GM19438 (cell line): Measurements from ENCODE around the gene ADGRG6.
"Not testable (repeated sequence)": the region's sequence is repeated elsewhere in the genome, so short reads cannot be mapped to it uniquely, and the experiment has no call there.

Experiments
- ATAC-seq: cut with Tn5 transposase; IDR thresholded peaks from one replicate; pipeline ENCODE4 v1.9.1; 2021; ENCODE audit warnings: low read depth; ENCODE audit not compliant: unreplicated experiment

Gene ADGRG6

GRCh38 chr6:142433419-142433818 is 131.6 kb downstream of the ADGRG6 start:
- no peak for ATAC-seq

- ATAC-seq = no peak
Measured at GRCh38 chr6:142438898-142439297, 137.1 kb downstream of the ADGRG6 start.

GRCh38 chr6:142440600-142441293 is 138.9 kb downstream of the ADGRG6 start:
- ATAC-seq = no peak

- ATAC-seq = no peak
Measured at GRCh38 chr6:142441716-142442115, 139.9 kb downstream of the ADGRG6 start.

GRCh38 chr6:142443102-142443501 is 141.3 kb downstream of the ADGRG6 start:
- ATAC-seq = no peak

GRCh38 chr6:142443532-142443931 is 141.7 kb downstream of the ADGRG6 start:
- ATAC-seq = no peak

GRCh38 chr6:142444376-142444775 is 142.6 kb downstream of the ADGRG6 start:
- ATAC-seq = no peak

- no peak for ATAC-seq
Measured at GRCh38 chr6:142444881-142445301, 143.1 kb downstream of the ADGRG6 start.

- ATAC-seq = no peak
Measured at GRCh38 chr6:142446168-142446567, 144.4 kb downstream of the ADGRG6 start.

- ATAC-seq = no peak
Measured at GRCh38 chr6:142446576-142446975, 144.8 kb downstream of the ADGRG6 start.

- no peak for ATAC-seq
Measured at GRCh38 chr6:142448091-142448729, 146.4 kb downstream of the ADGRG6 start.

- not testable (repeated sequence) for ATAC-seq
Measured at GRCh38 chr6:142450856-142451255, 149.0 kb downstream of the ADGRG6 start.

GRCh38 chr6:142452993-142453392 is 151.2 kb downstream of the ADGRG6 start:
- ATAC-seq = no peak

- ATAC-seq = not testable (repeated sequence)
Measured at GRCh38 chr6:142454196-142454595, 152.4 kb downstream of the ADGRG6 start.

GRCh38 chr6:142454848-142455247 is 153.0 kb downstream of the ADGRG6 start:
- ATAC-seq = not testable (repeated sequence)

- no peak for ATAC-seq
Measured at GRCh38 chr6:142455957-142456589, 154.3 kb downstream of the ADGRG6 start.

- no peak for ATAC-seq
Measured at GRCh38 chr6:142457638-142458406, 156.0 kb downstream of the ADGRG6 start.

- no peak for ATAC-seq
Measured at GRCh38 chr6:142458836-142459235, 157.0 kb downstream of the ADGRG6 start.

GRCh38 chr6:142459271-142459670 is 157.5 kb downstream of the ADGRG6 start:
- ATAC-seq = no peak

- ATAC-seq = no peak
Measured at GRCh38 chr6:142462260-142462659, 160.5 kb downstream of the ADGRG6 start.

GRCh38 chr6:142463988-142464387 is 162.2 kb downstream of the ADGRG6 start:
- no peak for ATAC-seq
